KMS-11 (cell line): ENCODE data around the gene OSBPL5.

Experiments used
- H2AFZ ChIP-seq: fragments of 200-600 bp; sonication (generic); 2 replicates; pipeline ENCODE4 v1.6.1; 2016; ENCODE audit warnings: antibody characterized with exemption, mixed run types, low read depth
- H3K27ac ChIP-seq: fragments of 200-600 bp; sonication (generic); 2 replicates; pipeline ENCODE4 v1.6.1; 2016; ENCODE audit warnings: mild to moderate bottlenecking, mixed run types
- H3K27me3 ChIP-seq: fragments of 200-600 bp; sonication (generic); 2 replicates; pipeline ENCODE4 v1.6.1; 2017; ENCODE audit warnings: mild to moderate bottlenecking, low read depth, mixed run types, moderate library complexity; ENCODE audit not compliant: insufficient read depth
- H3K36me3 ChIP-seq: fragments of 200-600 bp; sonication (generic); 2 replicates; pipeline ENCODE4 v1.6.1; 2017; ENCODE audit warnings: mild to moderate bottlenecking, mixed run types; ENCODE audit not compliant: insufficient read depth
- H3K4me1 ChIP-seq: fragments of 200-600 bp; sonication (generic); 2 replicates; pipeline ENCODE4 v1.6.1; 2016; ENCODE audit warnings: mild to moderate bottlenecking, low read depth, mixed run types; ENCODE audit not compliant: poor library complexity, severe bottlenecking
- H3K4me2 ChIP-seq: fragments of 200-600 bp; sonication (generic); 2 replicates; pipeline ENCODE4 v1.7.0; 2016; ENCODE audit warnings: mild to moderate bottlenecking, mixed run types
- H3K4me3 ChIP-seq: fragments of 200-600 bp; sonication (generic); IDR thresholded peaks from 2 replicates; pipeline ENCODE4 v1.6.1; 2017; ENCODE audit warnings: low read depth, low read length, mixed read lengths; ENCODE audit not compliant: insufficient read depth
- H3K79me2 ChIP-seq: fragments of 200-600 bp; sonication (generic); 2 replicates; pipeline ENCODE4 v1.6.1; 2016; ENCODE audit warnings: low read depth, mixed run types; ENCODE audit not compliant: insufficient read depth
- H3K9ac ChIP-seq: fragments of 200-600 bp; sonication (generic); 2 replicates; pipeline ENCODE4 v1.6.1; 2016; ENCODE audit warnings: mild to moderate bottlenecking, mixed run types
- H4K20me1 ChIP-seq: fragments of 200-600 bp; sonication (generic); 2 replicates; pipeline ENCODE4 v1.6.1; 2016; ENCODE audit warnings: mild to moderate bottlenecking, mixed run types; ENCODE audit not compliant: insufficient read depth
- TF ChIP-seq, protein P1 (sequence below): fragments of 200-600 bp; sonication (generic); conservative IDR thresholded peaks from 2 replicates; pipeline ENCODE4 v1.6.1; 2017; ENCODE audit warnings: low read depth, mild to moderate bottlenecking, antibody characterized with exemption, low read length, moderate library complexity, mixed read lengths

OSBPL5 gene

DNA sequence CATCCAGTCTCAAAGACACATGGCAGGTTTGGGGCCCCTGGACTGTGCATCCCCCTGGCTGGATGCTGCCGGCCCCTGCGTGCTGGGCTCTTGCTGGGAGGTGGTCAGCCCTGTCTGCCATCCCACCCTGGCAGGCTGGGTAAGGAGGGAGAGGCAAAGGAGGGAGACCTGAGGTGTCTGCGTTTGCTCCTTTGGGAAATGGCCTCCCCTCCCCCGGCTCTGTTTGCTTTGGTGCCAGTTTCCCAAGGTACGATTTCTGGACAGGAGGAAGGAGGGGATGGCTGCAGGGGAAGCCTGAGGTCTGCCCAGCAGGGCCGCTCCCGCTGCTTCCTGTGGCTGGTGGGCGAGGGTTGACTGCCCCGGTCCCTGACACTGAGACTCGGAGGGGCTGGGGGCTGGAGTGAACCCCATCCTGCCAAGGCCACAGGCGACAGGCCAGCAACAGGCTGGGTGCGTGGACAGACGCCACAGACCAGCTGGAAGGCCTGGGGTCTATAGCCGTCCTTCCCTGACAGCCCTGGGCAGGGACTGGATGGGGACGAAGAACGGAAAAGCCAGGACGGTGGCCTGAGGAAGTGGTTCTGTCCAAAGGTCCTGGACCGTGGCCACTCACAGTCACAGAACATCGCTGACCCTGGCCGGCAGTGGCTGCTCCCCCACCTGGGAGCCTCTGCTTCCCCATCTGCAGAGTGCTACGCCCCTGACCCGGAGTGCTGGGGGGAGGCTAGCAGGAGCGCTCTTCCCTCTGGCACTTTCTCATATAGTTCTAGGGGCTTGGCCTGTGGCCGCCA is 38.0 kb downstream of the OSBPL5 start:
- Histone ChIP-seq H3K9ac (no peak overlapping the region), H3K27me3 (no peaks in the 10 kb centered on the region), H2AFZ (no peak overlapping the region), H3K36me3 (no peaks in the 10 kb centered on the region), H4K20me1 (no peaks in the 10 kb centered on the region), H3K79me2 (no peaks in the 10 kb centered on the region), H3K4me3 (no peak overlapping the region), H3K4me2 (no peak overlapping the region), H3K4me1 (no peaks in the 10 kb centered on the region), H3K27ac (no peak overlapping the region)
- TF ChIP-seq, protein P1, sequence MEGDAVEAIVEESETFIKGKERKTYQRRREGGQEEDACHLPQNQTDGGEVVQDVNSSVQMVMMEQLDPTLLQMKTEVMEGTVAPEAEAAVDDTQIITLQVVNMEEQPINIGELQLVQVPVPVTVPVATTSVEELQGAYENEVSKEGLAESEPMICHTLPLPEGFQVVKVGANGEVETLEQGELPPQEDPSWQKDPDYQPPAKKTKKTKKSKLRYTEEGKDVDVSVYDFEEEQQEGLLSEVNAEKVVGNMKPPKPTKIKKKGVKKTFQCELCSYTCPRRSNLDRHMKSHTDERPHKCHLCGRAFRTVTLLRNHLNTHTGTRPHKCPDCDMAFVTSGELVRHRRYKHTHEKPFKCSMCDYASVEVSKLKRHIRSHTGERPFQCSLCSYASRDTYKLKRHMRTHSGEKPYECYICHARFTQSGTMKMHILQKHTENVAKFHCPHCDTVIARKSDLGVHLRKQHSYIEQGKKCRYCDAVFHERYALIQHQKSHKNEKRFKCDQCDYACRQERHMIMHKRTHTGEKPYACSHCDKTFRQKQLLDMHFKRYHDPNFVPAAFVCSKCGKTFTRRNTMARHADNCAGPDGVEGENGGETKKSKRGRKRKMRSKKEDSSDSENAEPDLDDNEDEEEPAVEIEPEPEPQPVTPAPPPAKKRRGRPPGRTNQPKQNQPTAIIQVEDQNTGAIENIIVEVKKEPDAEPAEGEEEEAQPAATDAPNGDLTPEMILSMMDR: no peak

GRCh38 chr11:3126207-3126865 is 38.8 kb downstream of the OSBPL5 start:
- H3K36me3 ChIP-seq: no peaks in the 10 kb centered on the region
- no peak overlapping the region for H3K27ac ChIP-seq
- H3K27me3 ChIP-seq: no peaks in the 10 kb centered on the region
- no peak overlapping the region for H2AFZ ChIP-seq
- no peaks in the 10 kb centered on the region for H3K4me1 ChIP-seq
- H3K4me2 ChIP-seq: no peak overlapping the region
- no peaks in the 10 kb centered on the region for H4K20me1 ChIP-seq
- TF ChIP-seq, protein P1: no peak
- no peaks in the 10 kb centered on the region for H3K79me2 ChIP-seq
- no peak overlapping the region for H3K4me3 ChIP-seq
- H3K9ac ChIP-seq: no peak overlapping the region

DNA sequence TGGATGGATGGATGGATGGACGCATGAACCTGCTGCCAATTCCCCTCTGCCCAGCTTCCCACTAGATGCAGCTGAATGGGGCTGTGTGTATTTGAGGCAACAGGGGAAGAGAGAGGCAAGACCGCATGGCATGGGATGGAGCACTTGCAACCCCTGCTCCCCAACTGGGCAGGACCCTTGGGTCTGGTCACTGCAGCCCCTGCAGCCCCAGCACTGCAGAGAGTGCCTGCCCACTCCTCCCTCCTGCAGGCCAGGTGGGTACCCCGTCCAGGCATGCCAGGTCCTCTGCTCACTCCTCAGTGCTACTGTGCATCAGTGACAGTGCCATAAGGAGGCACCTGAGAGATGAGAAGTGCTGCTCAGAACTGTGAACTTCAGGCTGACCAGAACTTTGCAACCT is 40.3 kb downstream of the OSBPL5 start:
- H3K79me2 ChIP-seq: no peaks in the 10 kb centered on the region
- H3K27me3 ChIP-seq: no peaks in the 10 kb centered on the region
- H2AFZ ChIP-seq: no peak overlapping the region
- no peaks in the 10 kb centered on the region for H3K36me3 ChIP-seq
- no peak overlapping the region for H3K4me3 ChIP-seq
- no peak overlapping the region for H3K27ac ChIP-seq
- TF ChIP-seq, protein P1: no peak
- no peaks in the 10 kb centered on the region for H3K4me1 ChIP-seq
- no peak overlapping the region for H3K4me2 ChIP-seq
- no peaks in the 10 kb centered on the region for H4K20me1 ChIP-seq
- H3K9ac ChIP-seq: no peak overlapping the region

- Histone ChIP-seq H3K27ac (no peak overlapping the region), H3K4me3 (no peak overlapping the region), H3K9ac (no peak overlapping the region), H3K4me1 (no peaks in the 10 kb centered on the region), H4K20me1 (no peaks in the 10 kb centered on the region), H3K79me2 (no peaks in the 10 kb centered on the region), H3K36me3 (no peaks in the 10 kb centered on the region), H3K27me3 (no peaks in the 10 kb centered on the region), H2AFZ (no peak overlapping the region), H3K4me2 (no peak overlapping the region)
- TF ChIP-seq, protein P1: no peak
Observed at GRCh38 chr11:3123761-3124733, 41.1 kb downstream of the OSBPL5 start.
